Spleen (tissue), 7 donors: ENCODE data around the gene GDE1.

Source experiments
- POLR2A ChIP-seq, 3 donors: fragments of 450-650 bp; IDR thresholded peaks; one replicate each; pipeline ENCODE4 v1.5.1; 2017; ENCODE audit warnings: antibody characterized with exemption in 3 of 3, mild to moderate bottlenecking in 1 of 3
- POLR2AphosphoS5 ChIP-seq, 3 donors: sonication (generic); formaldehyde crosslinking; IDR thresholded peaks; one replicate each; pipeline ENCODE4 v1.5.1; 2017; ENCODE audit warnings: antibody characterized with exemption in 3 of 3
- TF ChIP-seq, protein P1 (sequence below), 11 experiments: fragments of 200-600 bp in 7 of 11; fragments of 450-650 bp in 4 of 11; sonication (generic) in 4 of 11; IDR thresholded peaks in 8 of 11; conservative IDR thresholded peaks in 3 of 11; 1 replicate in 7 of 11; 2 replicates in 4 of 11; pipeline versions ENCODE4 v1.4.0 to v1.8.0; 2016 to 2021; ENCODE audit warnings: antibody characterized with exemption in 11 of 11, inconsistent platforms in 4 of 11, mild to moderate bottlenecking in 1 of 11
- donor health status: DM: no; HTN: no; CAD: no; lungs with moderate emphysema.
- donor health status: DM: no; HTN: no; CAD: no.
- donor health status: DM: no; HTN: no; CAD: no.

DNA sequence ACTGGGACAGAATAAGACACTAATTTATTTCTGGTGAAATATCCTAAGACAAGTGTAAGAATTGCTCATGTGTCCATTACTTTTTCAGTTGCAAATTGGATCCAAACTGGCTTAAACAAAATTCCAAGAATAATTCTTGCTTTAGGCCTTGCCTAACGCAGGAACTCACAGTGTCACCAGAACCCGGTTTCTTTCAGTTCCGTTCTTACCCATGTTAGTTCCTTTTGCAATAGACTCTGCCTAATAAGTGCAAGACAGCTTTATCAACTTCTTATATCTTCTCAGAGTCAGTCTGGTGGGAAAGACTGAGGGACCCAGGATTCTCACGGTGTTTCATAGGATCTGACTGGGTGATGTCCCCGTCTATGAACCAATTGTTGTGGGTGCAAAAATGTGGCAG is 24.7 kb downstream of the GDE1 start:
- TF ChIP-seq, protein P1, sequence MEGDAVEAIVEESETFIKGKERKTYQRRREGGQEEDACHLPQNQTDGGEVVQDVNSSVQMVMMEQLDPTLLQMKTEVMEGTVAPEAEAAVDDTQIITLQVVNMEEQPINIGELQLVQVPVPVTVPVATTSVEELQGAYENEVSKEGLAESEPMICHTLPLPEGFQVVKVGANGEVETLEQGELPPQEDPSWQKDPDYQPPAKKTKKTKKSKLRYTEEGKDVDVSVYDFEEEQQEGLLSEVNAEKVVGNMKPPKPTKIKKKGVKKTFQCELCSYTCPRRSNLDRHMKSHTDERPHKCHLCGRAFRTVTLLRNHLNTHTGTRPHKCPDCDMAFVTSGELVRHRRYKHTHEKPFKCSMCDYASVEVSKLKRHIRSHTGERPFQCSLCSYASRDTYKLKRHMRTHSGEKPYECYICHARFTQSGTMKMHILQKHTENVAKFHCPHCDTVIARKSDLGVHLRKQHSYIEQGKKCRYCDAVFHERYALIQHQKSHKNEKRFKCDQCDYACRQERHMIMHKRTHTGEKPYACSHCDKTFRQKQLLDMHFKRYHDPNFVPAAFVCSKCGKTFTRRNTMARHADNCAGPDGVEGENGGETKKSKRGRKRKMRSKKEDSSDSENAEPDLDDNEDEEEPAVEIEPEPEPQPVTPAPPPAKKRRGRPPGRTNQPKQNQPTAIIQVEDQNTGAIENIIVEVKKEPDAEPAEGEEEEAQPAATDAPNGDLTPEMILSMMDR (IDR thresholded peaks at IDR 0.05 in 8 of 11, conservative IDR thresholded peaks at IDR 0.05 in 3 of 11): no peak
- TF ChIP-seq POLR2A (IDR thresholded peaks at IDR 0.05) (no peak), POLR2AphosphoS5 (IDR thresholded peaks at IDR 0.05) (no peak)
